ENCODE data around the gene DPP9. TPM values are rescaled to one million over a fixed set of nuclear protein-coding genes. Genes with fewer than 3 reads are reported as not detected.

The DPP9 gene
- total RNA-seq, 1 donor = 59.6 TPM

Other genes starting within 250 kb of the DPP9 start
- 0.10 TPM for gene PLIN4, start 205.4 kb downstream of the DPP9 start, total RNA-seq
- 0.21 TPM for gene PLIN5, start 188.6 kb downstream of the DPP9 start, total RNA-seq
- gene LRG1, start 183.8 kb downstream of the DPP9 start, total RNA-seq = 4.7 TPM
- 6.0 TPM for gene SEMA6B, start 164.2 kb downstream of the DPP9 start, total RNA-seq
- 5.5 TPM for gene TNFAIP8L1, start 84.3 kb downstream of the DPP9 start, total RNA-seq
- gene MYDGF, start 53.5 kb downstream of the DPP9 start, total RNA-seq = 40.8 TPM
- gene FEM1A, start 67.9 kb upstream of the DPP9 start, total RNA-seq = 15.1 TPM
- 7.0 TPM for gene TICAM1, start 107.9 kb upstream of the DPP9 start, total RNA-seq
- 44.1 TPM for gene PLIN3, start 143.8 kb upstream of the DPP9 start, total RNA-seq
- 4.3 TPM for gene ARRDC5, start 179.1 kb upstream of the DPP9 start, total RNA-seq
- gene UHRF1, start 185.7 kb upstream of the DPP9 start, total RNA-seq = 0.21 TPM
- 17.9 TPM for gene KDM4B, start 245.3 kb upstream of the DPP9 start, total RNA-seq